Smooth muscle cell of the brain vasculature (primary cell): ENCODE data around the gene NACAD.

Source experiments
- DNase-seq: peaks from one replicate; pipeline ENCODE4 v3.0.0-alpha.2; 2012; ENCODE audit warnings: low read depth, low spot score

NACAD gene

GRCh38 chr7:45088821-45089340 is at the start of gene NACAD:
Gene NACAD, minus strand, starts transcription at chr7:45088969. Its CDS starts 75 bp downstream, at chr7:45088894.
- no peak for DNase-seq

DNA sequence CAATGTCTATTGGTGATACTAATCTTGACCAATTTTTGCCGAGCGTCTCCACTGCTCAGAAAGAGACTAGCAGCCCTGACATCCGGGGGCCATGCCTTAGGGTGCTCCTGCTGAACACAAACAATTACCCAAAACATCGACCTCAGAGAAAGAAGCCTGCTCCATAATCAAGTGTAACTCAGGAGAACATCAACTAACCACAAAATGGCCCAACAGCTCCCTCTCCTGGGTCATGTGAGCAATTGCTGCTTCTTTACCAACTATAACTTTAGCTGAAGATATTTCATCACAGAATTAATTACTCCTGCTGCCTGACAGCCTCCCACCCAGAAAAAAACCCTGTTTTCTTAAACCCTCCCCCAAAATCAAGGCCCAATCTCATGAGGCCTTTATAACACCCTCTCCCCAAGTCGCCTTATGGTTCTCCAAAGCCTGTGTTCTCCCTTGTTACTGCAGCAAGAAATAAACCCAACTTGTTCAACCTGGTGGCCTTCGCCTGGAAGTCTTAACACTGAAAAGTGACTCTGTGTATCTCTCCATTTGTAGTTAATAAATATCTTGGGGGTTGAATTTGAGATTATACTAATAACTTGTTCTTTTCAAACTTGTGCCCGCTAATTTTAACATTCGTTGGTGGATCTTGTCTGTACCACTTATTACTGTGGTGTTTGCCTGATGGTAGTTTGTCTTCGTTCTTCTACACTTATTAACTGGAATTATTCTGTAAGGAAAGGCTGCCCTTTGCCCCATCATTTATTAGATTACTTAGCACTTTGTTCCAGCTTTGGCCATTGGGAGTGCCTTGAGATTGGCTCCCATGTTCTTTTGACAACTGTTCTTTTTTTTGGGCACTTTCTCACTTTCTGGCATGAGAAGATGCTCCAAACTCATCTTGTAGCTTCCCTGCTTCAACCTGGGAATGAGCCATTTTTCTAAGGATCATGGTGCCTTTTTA is 47.6 kb upstream of the NACAD start:
- DNase-seq, result peak; percentile 24

DNA sequence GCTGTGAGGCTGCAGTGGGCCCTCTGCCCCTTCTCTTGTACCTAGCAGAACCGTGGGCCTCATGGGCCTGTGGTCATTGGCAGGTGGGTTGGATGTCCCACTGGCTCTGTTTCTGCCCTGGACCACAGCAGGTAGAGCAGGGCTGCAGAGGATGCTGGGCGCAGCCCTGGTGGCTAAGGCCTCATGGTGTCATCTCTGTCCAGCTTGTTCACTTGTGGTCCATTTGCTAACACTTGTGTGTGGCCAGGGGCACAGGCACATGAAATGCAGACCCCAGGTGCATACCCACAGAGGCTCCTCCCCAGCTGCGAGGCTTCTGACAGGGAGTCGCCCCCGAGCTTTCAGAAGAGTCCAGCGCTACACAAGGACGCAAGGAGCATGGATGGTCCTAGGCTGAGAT is 45.1 kb upstream of the NACAD start:
- DNase-seq, result no peak

GRCh38 chr7:45133352-45133751 is 44.6 kb upstream of the NACAD start:
- no peak for DNase-seq

DNA sequence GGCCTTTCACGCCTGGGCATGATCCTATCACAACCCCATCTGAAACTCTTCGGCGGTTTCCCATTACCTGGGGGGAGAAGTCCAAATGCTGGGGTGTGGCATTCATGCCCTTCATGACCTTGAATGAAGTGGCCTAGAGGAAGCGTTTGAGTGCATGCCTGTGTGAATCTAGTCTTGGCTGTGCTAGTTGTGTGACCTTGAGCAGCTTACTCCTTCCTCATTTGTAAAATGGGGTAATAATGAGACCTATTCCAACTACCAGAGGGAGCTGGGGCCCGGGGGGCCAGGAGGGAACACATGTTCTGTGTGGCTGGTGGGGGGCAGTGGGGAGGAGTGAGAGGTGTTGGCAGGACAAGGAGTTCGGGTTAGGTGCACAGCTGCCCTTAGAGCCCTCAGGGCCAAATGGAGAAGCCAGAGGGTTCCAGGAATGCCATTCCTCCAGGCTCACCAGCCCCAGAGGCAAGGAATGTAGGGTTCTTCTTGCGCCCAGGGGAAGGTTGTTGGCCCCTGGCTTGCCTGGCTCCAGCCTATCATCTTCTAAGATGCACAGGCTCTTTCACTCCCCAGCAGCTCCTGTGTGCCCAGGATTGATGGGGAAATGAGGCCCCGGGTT is 44.0 kb upstream of the NACAD start:
- DNase-seq, result no peak

DNA sequence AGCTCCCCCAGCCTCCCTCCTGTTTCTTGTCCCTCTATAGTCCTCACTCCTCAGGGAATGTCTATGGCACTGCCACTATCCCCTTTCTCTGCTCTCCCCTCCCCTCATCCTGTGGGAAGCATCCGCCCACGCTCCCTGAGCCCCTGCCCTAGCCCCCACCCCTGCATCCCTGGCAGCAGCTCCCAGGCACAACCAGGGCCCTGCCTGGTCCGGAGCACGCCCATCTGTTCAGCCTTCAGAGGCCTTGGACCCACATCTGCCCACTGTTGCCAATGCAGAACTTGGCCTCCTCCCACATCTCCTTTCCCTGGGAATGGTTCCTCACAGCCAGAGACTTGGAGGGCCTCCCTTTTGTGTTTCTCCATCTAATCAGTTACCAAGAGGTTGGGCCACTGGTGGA is 43.1 kb upstream of the NACAD start:
- DNase-seq, result no peak

GRCh38 chr7:45130910-45131309 is 42.1 kb upstream of the NACAD start:
- no peak for DNase-seq

GRCh38 chr7:45129906-45130305 is 41.1 kb upstream of the NACAD start:
- DNase-seq, result no peak

- DNase-seq, result no peak
These were observed 40.5 kb upstream of the NACAD start for GRCh38 chr7:45129181-45129800.

GRCh38 chr7:45126920-45127319 is 38.2 kb upstream of the NACAD start:
- no peak for DNase-seq

GRCh38 chr7:45126201-45126600 is 37.4 kb upstream of the NACAD start:
- no peak for DNase-seq

DNA sequence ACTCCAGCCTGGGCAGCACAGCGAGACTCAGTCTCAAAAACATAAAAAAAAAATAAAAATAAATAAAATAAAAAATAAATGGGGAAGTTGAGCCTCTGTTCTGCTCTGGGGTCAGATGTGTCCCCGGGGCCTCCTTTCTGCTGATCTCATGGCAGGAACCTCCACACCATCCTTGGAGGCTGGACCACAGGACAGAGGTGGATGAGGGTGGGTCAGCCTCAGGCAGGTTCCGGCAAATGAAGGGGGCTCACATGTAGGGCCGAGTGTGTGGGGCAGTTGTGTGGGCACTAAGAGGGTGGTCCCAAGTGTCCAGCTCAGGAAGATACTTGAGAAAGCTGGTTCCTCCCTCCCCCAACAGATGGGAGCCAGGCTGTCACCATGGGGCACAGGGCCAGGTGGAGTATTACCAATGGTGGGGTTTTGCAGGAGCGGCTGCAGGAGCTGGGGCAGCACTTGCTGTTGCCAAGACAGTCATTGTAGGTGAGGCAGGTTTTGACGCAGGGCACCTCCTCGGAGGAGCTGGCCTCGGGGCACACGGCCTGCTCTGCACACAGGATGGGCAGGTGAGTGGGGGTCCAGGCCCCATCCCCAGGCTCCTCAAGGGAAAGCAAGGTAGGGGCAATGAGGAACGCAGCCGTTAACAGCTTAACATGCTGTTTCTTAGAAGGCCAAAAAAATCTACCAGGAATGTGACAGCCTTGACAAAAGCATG is 36.6 kb upstream of the NACAD start:
- DNase-seq, result no peak

GRCh38 chr7:45123913-45124710 is 35.3 kb upstream of the NACAD start:
- no peak for DNase-seq

DNA sequence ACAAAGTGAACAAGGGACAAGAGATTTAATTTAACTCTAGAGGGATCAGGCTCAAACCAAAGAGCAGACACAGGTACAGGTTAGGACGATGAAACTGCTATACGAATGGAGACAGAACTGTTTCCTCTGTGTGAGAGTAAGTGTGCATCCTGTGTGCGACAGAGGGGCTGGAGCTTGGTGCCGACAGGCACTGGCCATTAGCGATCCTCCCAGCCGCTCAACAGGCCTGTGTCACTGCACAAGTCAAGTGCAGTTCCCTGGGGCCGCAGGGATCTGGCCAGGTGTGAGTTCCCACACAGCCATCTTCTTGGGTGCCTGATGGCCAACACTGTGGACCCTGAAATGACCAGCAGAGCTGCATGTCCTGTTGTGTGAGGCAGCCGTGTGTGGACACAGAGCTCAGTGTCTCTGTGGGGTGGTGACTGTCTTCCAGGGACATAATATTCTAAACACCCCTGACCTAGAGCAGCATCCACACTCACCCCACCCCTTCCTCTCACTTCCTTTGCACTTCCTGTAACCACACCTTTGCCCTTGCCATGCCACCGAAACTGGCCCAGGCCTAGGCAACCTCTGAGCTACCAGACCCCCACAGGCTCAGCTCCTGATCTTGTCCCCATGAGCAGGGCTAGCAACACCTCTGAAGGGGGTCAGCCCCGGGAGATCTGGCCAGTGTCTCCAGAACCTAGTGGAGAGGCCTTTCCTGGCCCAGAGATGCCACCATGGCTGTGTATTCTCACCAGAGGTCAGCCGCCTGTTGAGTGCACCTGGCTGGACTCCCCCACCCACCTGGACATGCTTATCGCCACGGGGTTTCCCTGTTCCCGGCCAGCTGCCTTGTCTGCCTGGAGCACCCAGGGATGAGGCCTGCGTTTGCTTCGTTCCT is 34.4 kb upstream of the NACAD start:
- DNase-seq, result no peak

GRCh38 chr7:45119550-45119949 is 30.8 kb upstream of the NACAD start:
- no peak for DNase-seq

- DNase-seq, result no peak
These were observed 30.1 kb upstream of the NACAD start for GRCh38 chr7:45118889-45119331.

DNA sequence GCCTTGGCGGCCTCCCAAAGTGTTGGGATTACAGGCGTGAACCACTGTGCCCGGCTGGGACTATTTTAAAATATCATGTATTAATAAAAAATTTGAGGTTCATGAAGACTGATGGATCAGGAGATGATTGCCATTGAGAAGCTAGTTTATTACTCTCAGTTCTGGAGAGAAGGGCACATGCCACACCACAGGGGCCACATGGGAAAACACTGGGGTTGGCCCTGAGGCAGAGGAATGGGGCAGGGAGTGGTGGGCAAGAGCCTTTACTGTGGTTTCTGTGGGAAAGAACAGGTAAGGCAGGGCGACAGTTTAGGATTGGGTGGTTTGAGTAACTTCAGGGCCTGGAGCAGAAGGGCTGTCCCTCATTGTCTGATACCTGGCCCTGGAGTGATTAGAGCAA is 29.5 kb upstream of the NACAD start:
- DNase-seq, result no peak

DNA sequence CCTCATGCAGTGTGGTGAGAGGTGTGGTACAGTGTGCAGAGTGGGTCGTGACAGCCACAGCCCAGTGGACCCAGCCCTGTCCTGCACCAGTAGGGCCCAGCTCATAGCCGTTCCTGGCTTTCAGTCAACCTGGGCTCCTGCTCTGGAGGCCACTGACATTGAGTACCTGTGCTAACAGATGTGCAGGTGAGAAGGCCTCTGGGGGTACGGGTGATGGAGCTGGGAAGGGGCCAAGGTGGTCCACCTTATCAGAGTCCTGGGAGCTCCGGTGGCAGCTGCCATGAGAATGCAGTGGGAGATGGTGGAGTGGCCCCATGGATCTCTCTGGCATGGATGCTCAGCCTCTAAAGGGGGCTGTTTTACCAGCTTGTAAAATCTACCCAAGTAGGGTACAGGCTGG is 28.8 kb upstream of the NACAD start:
- DNase-seq, result no peak

DNA sequence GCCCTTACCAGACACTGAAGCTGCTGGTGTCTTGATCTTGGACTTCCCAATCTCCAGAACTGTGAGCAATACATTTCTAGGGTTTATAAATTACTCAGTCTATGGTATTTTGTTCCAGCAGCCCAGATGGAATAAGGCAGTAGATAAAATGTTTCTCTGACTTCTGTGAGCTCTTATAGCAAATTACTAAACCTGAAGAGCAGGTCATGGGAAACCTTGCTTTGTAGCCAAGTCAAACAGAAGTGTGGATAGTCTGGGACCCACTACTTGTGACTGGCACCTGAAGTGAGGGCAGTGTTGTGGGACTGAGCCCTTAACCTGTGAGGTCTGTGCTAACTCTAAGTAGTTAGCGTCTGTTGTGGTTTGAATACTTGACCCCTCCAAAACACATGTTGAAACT is 27.3 kb upstream of the NACAD start:
- no peak for DNase-seq

GRCh38 chr7:45114926-45115325 is 26.2 kb upstream of the NACAD start:
- DNase-seq, result no peak
